ENCODE results near the gene GPLD1. TPM values are rescaled to one million over a fixed set of nuclear protein-coding genes. Genes with fewer than 3 reads are reported as not detected.
"Not testable (repeated sequence)": the region's sequence is repeated elsewhere in the genome, so short reads cannot be mapped to it uniquely, and the experiment has no call there.

Gene GPLD1
- total and polyA plus RNA-seq, 9 of the 15 experiments (the other 6 are each of a cell fraction or from before 2014, with no cell fraction given) = 0.11 to 1.3 (median 0.82) TPM

DNA sequence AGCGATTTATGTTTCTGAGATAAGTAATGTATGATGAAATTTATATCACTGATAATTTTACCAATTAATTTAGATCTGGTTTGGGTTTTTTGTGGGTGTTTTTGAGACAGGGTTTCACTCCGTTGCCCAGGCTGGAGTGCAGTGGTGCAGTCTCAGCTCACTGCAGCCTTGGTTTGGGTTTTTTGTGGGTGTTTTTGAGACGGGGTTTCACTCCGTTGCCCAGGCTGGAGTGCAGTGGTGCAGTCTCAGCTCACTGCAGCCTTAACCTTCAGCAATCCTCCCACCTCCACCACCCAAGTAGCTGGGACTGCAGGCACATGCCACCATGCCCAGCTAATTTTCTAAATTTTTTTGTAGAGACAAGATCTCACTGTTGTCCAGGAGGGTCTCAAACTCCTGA, 73.6 kb downstream of the GPLD1 start (continued):
- TF ChIP-seq, protein P1, sequence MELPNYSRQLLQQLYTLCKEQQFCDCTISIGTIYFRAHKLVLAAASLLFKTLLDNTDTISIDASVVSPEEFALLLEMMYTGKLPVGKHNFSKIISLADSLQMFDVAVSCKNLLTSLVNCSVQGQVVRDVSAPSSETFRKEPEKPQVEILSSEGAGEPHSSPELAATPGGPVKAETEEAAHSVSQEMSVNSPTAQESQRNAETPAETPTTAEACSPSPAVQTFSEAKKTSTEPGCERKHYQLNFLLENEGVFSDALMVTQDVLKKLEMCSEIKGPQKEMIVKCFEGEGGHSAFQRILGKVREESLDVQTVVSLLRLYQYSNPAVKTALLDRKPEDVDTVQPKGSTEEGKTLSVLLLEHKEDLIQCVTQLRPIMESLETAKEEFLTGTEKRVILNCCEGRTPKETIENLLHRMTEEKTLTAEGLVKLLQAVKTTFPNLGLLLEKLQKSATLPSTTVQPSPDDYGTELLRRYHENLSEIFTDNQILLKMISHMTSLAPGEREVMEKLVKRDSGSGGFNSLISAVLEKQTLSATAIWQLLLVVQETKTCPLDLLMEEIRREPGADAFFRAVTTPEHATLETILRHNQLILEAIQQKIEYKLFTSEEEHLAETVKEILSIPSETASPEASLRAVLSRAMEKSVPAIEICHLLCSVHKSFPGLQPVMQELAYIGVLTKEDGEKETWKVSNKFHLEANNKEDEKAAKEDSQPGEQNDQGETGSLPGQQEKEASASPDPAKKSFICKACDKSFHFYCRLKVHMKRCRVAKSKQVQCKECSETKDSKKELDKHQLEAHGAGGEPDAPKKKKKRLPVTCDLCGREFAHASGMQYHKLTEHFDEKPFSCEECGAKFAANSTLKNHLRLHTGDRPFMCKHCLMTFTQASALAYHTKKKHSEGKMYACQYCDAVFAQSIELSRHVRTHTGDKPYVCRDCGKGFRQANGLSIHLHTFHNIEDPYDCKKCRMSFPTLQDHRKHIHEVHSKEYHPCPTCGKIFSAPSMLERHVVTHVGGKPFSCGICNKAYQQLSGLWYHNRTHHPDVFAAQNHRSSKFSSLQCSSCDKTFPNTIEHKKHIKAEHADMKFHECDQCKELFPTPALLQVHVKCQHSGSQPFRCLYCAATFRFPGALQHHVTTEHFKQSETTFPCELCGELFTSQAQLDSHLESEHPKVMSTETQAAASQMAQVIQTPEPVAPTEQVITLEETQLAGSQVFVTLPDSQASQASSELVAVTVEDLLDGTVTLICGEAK (IDR thresholded peaks at IDR 0.05) = no peak
- TF ChIP-seq, protein P1 (CRISPR knock-in tag; IDR thresholded peaks at IDR 0.05) = no peak
- no peak for TF ChIP-seq HEY1 (CRISPR knock-in tag; IDR thresholded peaks at IDR 0.05; ENCODE audit: borderline replicate concordance)
- TF ChIP-seq MAFK (IDR thresholded peaks at IDR 0.05; ENCODE audit: low read length) = no peak
- TF ChIP-seq THRAP3 (IDR thresholded peaks at IDR 0.05; ENCODE audit: borderline replicate concordance) = no peak
- no peak for TF ChIP-seq CCAR2 (IDR thresholded peaks at IDR 0.05; ENCODE audit: low read depth, low read length)
- no peak for TF ChIP-seq ZNF143 (CRISPR knock-in tag; IDR thresholded peaks at IDR 0.05)

GRCh38 chr6:24414531-24414930, 74.8 kb downstream of the GPLD1 start:
- H3K9me3 ChIP-seq (replicated peaks; ENCODE audit: control insufficient read depth, insufficient read depth, low read depth, low read length); POLR2A ChIA-PET; DNase-seq (ENCODE audit: extremely low read depth in 1 of 4, low spot score in 3 of 4); ATAC-seq; H2AFZ ChIP-seq (ENCODE audit: low read depth, low read length); FAIRE-seq; H3K4me2 ChIP-seq (ENCODE audit: insufficient read depth, low read length); H3K4me1 ChIP-seq (replicated peaks in 1 of 2; ENCODE audit: control insufficient read depth in 2 of 2, insufficient read depth in 2 of 2, low read length in 2 of 2); H3K27me3 ChIP-seq (ENCODE audit: control insufficient read depth in 2 of 2, insufficient read depth in 2 of 2, low read length in 2 of 2); H3K4me3 ChIP-seq; H3K9me1 ChIP-seq (ENCODE audit: control insufficient read depth, insufficient read depth, low read length); CTCF ChIA-PET (ENCODE audit: low intra/inter-chr PET ratio); H3K79me2 ChIP-seq (ENCODE audit: control insufficient read depth, insufficient read depth, low read length); H3K9ac ChIP-seq (ENCODE audit: insufficient read depth in 1 of 2, low read depth in 2 of 2, low read length in 2 of 2); intact Hi-C loops (cut with micrococcal nuclease); in situ Hi-C loops (cut with MboI); H4K20me1 ChIP-seq (replicated peaks; ENCODE audit: control insufficient read depth, insufficient read depth, low read length); H3K27ac ChIP-seq (ENCODE audit: extremely low read depth, low read depth, low read length); BruUV-seq (replicated peaks): not testable (repeated sequence)
- WGBS (ENCODE audit: insufficient coverage, low coverage, missing lambda C conversion rate) = 95% methylated on average over 9 of the region's 15 CpGs
- H3K36me3 ChIP-seq (ENCODE audit: control insufficient read depth, insufficient read depth, low read length) = peaks cover 92% of the 10 kb centered on the region
